Gastrocnemius medialis (tissue), 4 donors: ENCODE results near the gene RSL24D1. TPM values are rescaled to one million over a fixed set of nuclear protein-coding genes. Genes with fewer than 3 reads are reported as not detected.

Experiments
- ATAC-seq, 2 donors: fragments of 150-250 bp; one replicate each; pipeline ENCODE4 v1.9.1; 2016
- DNase-seq, 2 donors: peaks; one replicate each; pipeline ENCODE4 v3.0.0-alpha.2; 2019
- H3K27ac ChIP-seq, 4 donors: fragments of 200-600 bp; sonication (generic); 1 replicate in 1 of 4; 2 replicates in 3 of 4; pipeline ENCODE4 v1.5.1; 2016 to 2018; ENCODE audit warnings: mild to moderate bottlenecking in 2 of 4, moderate library complexity in 1 of 4
- H3K27me3 ChIP-seq, 3 donors: fragments of 200-600 bp; sonication (generic) in 2 of 3; 1 replicate in 1 of 3; 2 replicates in 2 of 3; pipeline versions ENCODE4 v1.5.1 to v1.6.0; 2016 to 2019; ENCODE audit warnings: mild to moderate bottlenecking in 1 of 3, moderate library complexity in 1 of 3
- H3K36me3 ChIP-seq, 2 donors: fragments of 200-600 bp; sonication (generic) in 1 of 2; one replicate each; pipeline ENCODE4 v1.5.1; 2017 to 2018
- H3K4me1 ChIP-seq, 2 donors: fragments of 200-600 bp; sonication (generic) in 1 of 2; one replicate each; pipeline ENCODE4 v1.5.1; 2016 to 2017; ENCODE audit warnings: mild to moderate bottlenecking in 2 of 2
- H3K4me3 ChIP-seq, 4 donors: fragments of 200-600 bp; sonication (generic) in 3 of 4; 1 replicate in 1 of 4; 2 replicates in 3 of 4; pipeline ENCODE4 v1.5.1; 2016 to 2019; ENCODE audit warnings: mild to moderate bottlenecking in 2 of 4
- H3K9me3 ChIP-seq, 3 donors: fragments of 200-600 bp; sonication (generic) in 2 of 3; 1 replicate in 1 of 3; 2 replicates in 2 of 3; pipeline ENCODE4 v1.5.1; 2016 to 2019
- CTCF ChIP-seq, 5 experiments: fragments of 450-650 bp in 3 of 5; fragments of 200-600 bp in 2 of 5; sonication (generic) in 2 of 5; IDR thresholded peaks in 4 of 5; conservative IDR thresholded peaks in 1 of 5; 1 replicate in 4 of 5; 2 replicates in 1 of 5; pipeline ENCODE4 v1.5.1; 2016 to 2019; ENCODE audit warnings: antibody characterized with exemption in 5 of 5, mild to moderate bottlenecking in 3 of 5, moderate library complexity in 3 of 5
- POLR2A ChIP-seq, 2 donors: fragments of 450-650 bp; IDR thresholded peaks; one replicate each; pipeline ENCODE4 v1.6.1; 2017; ENCODE audit warnings: antibody characterized with exemption in 2 of 2, mild to moderate bottlenecking in 2 of 2, moderate library complexity in 2 of 2
- in situ Hi-C, 4 donors: fragments of 200-750 bp; cut with MboI; loops; one replicate each; pipeline versions ENCODE4 v1.15.0 to v1.8.0; 2017; ENCODE audit warnings: low sequenced_read_pairs in 4 of 4
- intact Hi-C: fragments of 100-400 bp; cut with DNase I; formaldehyde crosslinking; loops from one replicate; pipeline ENCODE4 v1.15.1; 2023; ENCODE audit warnings: low total_unique reads
- total RNA-seq, 4 donors: library from RNA; depleted of rRNA; stranded (reverse); fragments of >200 nt; gene quantifications; one replicate each; pipeline versions ENCODE4 v1.1.0 to v1.2.3, GENCODE V29; 2016

The RSL24D1 gene
- total RNA-seq, 4 donors from 2014 or later, result 36.8 to 53.3 (median 52.0) TPM

GRCh38 chr15:55230051-55230670 is 33.4 kb upstream of the RSL24D1 start:
- Histone ChIP-seq H3K36me3 (no peaks in the 10 kb centered on the region), H3K27ac (no peak overlapping the region), H3K4me3 (no peak overlapping the region), H3K9me3 (no peaks in the 10 kb centered on the region), H3K4me1 (no peaks in the 10 kb centered on the region), H3K27me3 (no peaks in the 10 kb centered on the region)
- ATAC-seq (no peak), DNase-seq (no peak)
- in situ Hi-C loops (no loop called here), intact Hi-C loops (no loop called here)
- TF ChIP-seq CTCF (IDR thresholded peaks at IDR 0.05 in 4 of 5, conservative IDR thresholded peaks at IDR 0.05 in 1 of 5) (no peak), POLR2A (IDR thresholded peaks at IDR 0.05) (no peak)

- intact Hi-C loops (no loop called here), in situ Hi-C loops (no loop called here)
- Histone ChIP-seq H3K4me3 (no peak overlapping the region), H3K4me1 (no peaks in the 10 kb centered on the region), H3K27me3 (no peaks in the 10 kb centered on the region), H3K27ac (no peak overlapping the region), H3K36me3 (no peaks in the 10 kb centered on the region), H3K9me3 (no peaks in the 10 kb centered on the region)
- DNase-seq, result no peak
- no peak for ATAC-seq
- TF ChIP-seq POLR2A (IDR thresholded peaks at IDR 0.05) (no peak), CTCF (IDR thresholded peaks at IDR 0.05 in 4 of 5, conservative IDR thresholded peaks at IDR 0.05 in 1 of 5) (no peak)
Measured at GRCh38 chr15:55226127-55226526, 29.4 kb upstream of the RSL24D1 start.

GRCh38 chr15:55224892-55225291 is 28.2 kb upstream of the RSL24D1 start:
- Histone ChIP-seq H3K4me1 (no peaks in the 10 kb centered on the region), H3K27ac (no peak overlapping the region), H3K27me3 (no peaks in the 10 kb centered on the region), H3K36me3 (no peaks in the 10 kb centered on the region), H3K9me3 (no peaks in the 10 kb centered on the region), H3K4me3 (no peak overlapping the region)
- DNase-seq (no peak), ATAC-seq (no peak)
- in situ Hi-C loops, result loop anchor here in 1 of 4 donors (25.0 kb wide), 1 partner anchor 212 kb away; no protein-coding TSS in a partner anchor
- intact Hi-C loops, result no loop called here
- no peak for TF ChIP-seq POLR2A (IDR thresholded peaks at IDR 0.05)
- no peak for TF ChIP-seq CTCF (IDR thresholded peaks at IDR 0.05 in 4 of 5, conservative IDR thresholded peaks at IDR 0.05 in 1 of 5)

GRCh38 chr15:55222588-55222987 is 25.8 kb upstream of the RSL24D1 start:
- intact Hi-C loops (no loop called here), in situ Hi-C loops (loop anchor here in 1 of 4 donors (25.0 kb wide), 1 partner anchor 215 kb away; no protein-coding TSS in a partner anchor)
- Histone ChIP-seq H3K36me3 (no peaks in the 10 kb centered on the region), H3K4me1 (no peaks in the 10 kb centered on the region), H3K4me3 (no peak overlapping the region), H3K27me3 (no peaks in the 10 kb centered on the region), H3K27ac (no peak overlapping the region), H3K9me3 (no peaks in the 10 kb centered on the region)
- no peak for ATAC-seq
- DNase-seq, result no peak
- TF ChIP-seq POLR2A (IDR thresholded peaks at IDR 0.05), result no peak
- TF ChIP-seq CTCF (IDR thresholded peaks at IDR 0.05 in 4 of 5, conservative IDR thresholded peaks at IDR 0.05 in 1 of 5), result no peak
